Stimulated activated CD4-positive, alpha-beta T cell treated with anti-CD3 and anti-CD28 coated beads, Interleukin-1b, Interleukin-23, amount 100 ng/mL, for 48 hours (primary cell): Measurements from ENCODE around the gene PRKD1.

Experiments used
- DNase-seq: peaks from one replicate; pipeline ENCODE4 v3.0.0-alpha.2; 2020

Gene PRKD1

GRCh38 chr14:29927376-29928116 is at the start of gene PRKD1:
PRKD1 (minus strand) TSS chr14:29927847.
- DNase-seq = no peak

GRCh38 chr14:29971101-29971500 is 43.5 kb upstream of the PRKD1 start:
- no peak for DNase-seq

GRCh38 chr14:29955087-29955486 is 27.4 kb upstream of the PRKD1 start:
- DNase-seq = no peak

GRCh38 chr14:29953501-29953900 is 25.9 kb upstream of the PRKD1 start:
- no peak for DNase-seq

GRCh38 chr14:29944091-29944490 is 16.4 kb upstream of the PRKD1 start:
- DNase-seq = no peak

- no peak for DNase-seq
These were observed 13.8 kb upstream of the PRKD1 start for GRCh38 chr14:29941401-29941800.

- no peak for DNase-seq
These were observed 12.8 kb upstream of the PRKD1 start for GRCh38 chr14:29940482-29940881.

- DNase-seq = no peak
These were observed 9.5 kb upstream of the PRKD1 start for GRCh38 chr14:29937116-29937515.

- DNase-seq = no peak
These were observed 2.6 kb upstream of the PRKD1 start for GRCh38 chr14:29930283-29930682.

GRCh38 chr14:29928117-29928640 is 532 bp upstream of the PRKD1 start:
- DNase-seq = no peak

- DNase-seq = no peak
These were observed 809 bp downstream of the PRKD1 start for GRCh38 chr14:29926701-29927375.

- DNase-seq = no peak
These were observed 1.4 kb downstream of the PRKD1 start for GRCh38 chr14:29926228-29926627.

GRCh38 chr14:29925736-29926135 is 1.9 kb downstream of the PRKD1 start:
- no peak for DNase-seq

GRCh38 chr14:29925101-29925722 is 2.4 kb downstream of the PRKD1 start:
- no peak for DNase-seq

GRCh38 chr14:29919845-29920244 is 7.8 kb downstream of the PRKD1 start:
- DNase-seq = no peak

GRCh38 chr14:29918981-29919380 is 8.7 kb downstream of the PRKD1 start:
- no peak for DNase-seq

- no peak for DNase-seq
These were observed 14.1 kb downstream of the PRKD1 start for GRCh38 chr14:29913566-29913965.

- DNase-seq = no peak
These were observed 15.8 kb downstream of the PRKD1 start for GRCh38 chr14:29911810-29912209.

GRCh38 chr14:29908652-29909577 is 18.7 kb downstream of the PRKD1 start:
- DNase-seq = no peak

- DNase-seq = no peak
These were observed 21.3 kb downstream of the PRKD1 start for GRCh38 chr14:29906256-29906870.

- no peak for DNase-seq
These were observed 22.1 kb downstream of the PRKD1 start for GRCh38 chr14:29905543-29905942.
